Natural killer cell (primary cell): ENCODE measurements around the gene OR2V2. TPM values are rescaled to one million over a fixed set of nuclear protein-coding genes. Genes with fewer than 3 reads are reported as not detected.

Source experiments
- ATAC-seq, 3 donors: fragments of 150-1000 bp in 2 of 3; fragments of 200-7000 bp in 1 of 3; cut with Tn5 transposase; 1 replicate in 1 of 3; 2 replicates in 2 of 3; pipeline ENCODE4 v1.10.0; 2021; ENCODE audit warnings: mild to moderate bottlenecking in 2 of 3, moderate library complexity in 2 of 3
- DNase-seq, 2 donors: peaks; one replicate each; pipeline versions ENCODE4 v3.0.0 to v3.0.0-alpha.2; 2013 to 2021; ENCODE audit warnings: mixed read lengths in 1 of 2
- H3K27ac ChIP-seq: one replicate; pipeline ENCODE4 v1.5.1; 2013; ENCODE audit warnings: mild to moderate bottlenecking, low read length
- H3K27me3 ChIP-seq: one replicate; pipeline ENCODE4 v1.6.1; 2013; ENCODE audit warnings: low read length; ENCODE audit not compliant: control insufficient read depth, insufficient read depth
- H3K36me3 ChIP-seq: one replicate; pipeline ENCODE4 v1.6.1; 2013; ENCODE audit warnings: low read length; ENCODE audit not compliant: control insufficient read depth, insufficient read depth
- H3K4me1 ChIP-seq: one replicate; pipeline ENCODE4 v1.6.1; 2013; ENCODE audit warnings: low read length; ENCODE audit not compliant: control insufficient read depth, insufficient read depth
- H3K4me3 ChIP-seq: one replicate; pipeline ENCODE4 v1.5.1; 2013; ENCODE audit warnings: low read length
- H3K9me3 ChIP-seq: one replicate; pipeline ENCODE4 v1.6.1; 2013; ENCODE audit warnings: low read length; ENCODE audit not compliant: control insufficient read depth, insufficient read depth
- H3K27ac Mint-ChIP-seq, 2 donors: one replicate each; pipeline ENCODE4 v1.8.0; 2022; ENCODE audit warnings: mild to moderate bottlenecking in 2 of 2, mixed read lengths in 2 of 2, moderate library complexity in 1 of 2
- H3K27me3 Mint-ChIP-seq, 2 donors: one replicate each; pipeline ENCODE4 v1.8.0; 2022; ENCODE audit warnings: low read depth in 2 of 2, mixed read lengths in 2 of 2
- H3K36me3 Mint-ChIP-seq: one replicate; pipeline ENCODE4 v1.8.0; 2022; ENCODE audit warnings: mixed read lengths
- H3K4me1 Mint-ChIP-seq, 2 donors: one replicate each; pipeline ENCODE4 v1.8.0; 2022; ENCODE audit warnings: mixed read lengths in 2 of 2
- H3K4me3 Mint-ChIP-seq: one replicate; pipeline ENCODE4 v1.8.0; 2022; ENCODE audit warnings: mild to moderate bottlenecking, moderate library complexity, mixed read lengths
- H3K9me3 Mint-ChIP-seq, 2 donors: one replicate each; pipeline ENCODE4 v1.8.0; 2022; ENCODE audit warnings: mixed read lengths in 2 of 2
- WGBS: methylation state at CpG from one replicate; pipeline ENCODE4 v1.1.7; 2013; ENCODE audit warnings: missing lambda C conversion rate; ENCODE audit not compliant: insufficient coverage; 5-methylcytosine and 5-hydroxymethylcytosine counted together
- intact Hi-C: fragments of 100-400 bp; cut with micrococcal nuclease; formaldehyde crosslinking; loops from one replicate; pipeline ENCODE4 v1.14.2; 2022
- total RNA-seq, 4 donors: library from RNA; stranded (reverse); fragments of 120-200 nt in 1 of 4; gene quantifications; one replicate each; pipeline versions ENCODE4 v1.2.3 to v1.2.4, GENCODE V29; 2013 to 2022
- TF ChIP-seq, protein P1 (sequence below): fragments of 200-600 bp; IDR thresholded peaks from one replicate; pipeline ENCODE4 v1.8.0; 2022; ENCODE audit warnings: antibody characterized with exemption

The OR2V2 gene
- total RNA-seq, 3 donors from 2014 or later (not counting 1 experiment from before 2014, with no cell fraction given) = not detected

DNA sequence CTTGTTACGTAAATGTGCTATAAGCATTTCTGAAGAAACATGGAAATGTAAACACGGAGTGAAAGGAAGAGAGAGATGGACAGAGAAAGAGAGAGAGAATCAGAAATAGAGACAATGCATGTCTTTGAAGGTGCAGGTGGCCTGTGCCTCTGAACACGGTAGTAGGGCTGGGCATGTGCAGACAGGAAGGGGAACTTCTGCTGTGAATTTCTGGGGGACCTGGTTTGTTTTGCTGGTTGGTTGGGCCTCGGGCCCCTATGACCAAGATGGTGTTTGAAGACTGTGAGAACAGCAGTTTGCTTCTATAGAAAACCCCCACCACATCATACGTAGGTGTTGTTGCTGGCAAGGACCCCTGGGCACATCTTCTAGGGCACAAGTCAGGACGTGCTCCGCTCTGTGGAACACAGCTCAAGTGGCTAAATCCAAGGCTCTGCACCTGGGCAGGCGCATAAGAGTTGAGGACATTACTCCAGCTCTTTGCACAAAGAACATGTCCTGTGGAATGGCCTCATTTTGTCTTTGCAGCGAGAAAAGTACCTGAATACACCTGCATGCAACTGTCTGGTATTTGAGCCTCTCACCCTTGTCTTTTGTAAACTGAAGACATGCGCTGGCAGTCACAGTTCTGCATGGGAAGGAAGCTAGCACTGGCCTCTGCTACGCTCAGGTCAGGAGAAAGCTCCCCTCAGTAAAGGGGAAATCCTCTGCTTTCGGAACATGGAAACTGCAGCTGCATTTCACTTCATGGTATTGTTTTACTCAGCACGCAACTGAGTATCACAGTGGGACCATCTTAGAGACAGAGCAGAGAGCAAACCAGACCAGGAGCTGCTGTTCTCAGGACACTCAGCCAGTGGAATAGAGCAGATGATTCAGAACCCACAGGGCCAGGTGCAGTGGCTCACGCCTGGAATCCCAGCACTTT is 2.7 kb downstream of the OR2V2 start:
- Histone ChIP-seq H3K9me3 (no peaks in the 10 kb centered on the region), H3K27me3 (no peaks in the 10 kb centered on the region), H3K4me1 (no peaks in the 10 kb centered on the region), H3K27ac (no peak overlapping the region), H3K4me3 (no peak overlapping the region), H3K36me3 (no peaks in the 10 kb centered on the region)
- H3K27ac Mint-ChIP-seq = no peak overlapping the region
- 81% methylated on average over 13 of the region's 14 CpGs for WGBS
- peaks cover 0 to 3% of the 10 kb centered on the region in 2 donors for H3K4me1 Mint-ChIP-seq
- intact Hi-C loops = no loop called here
- no peaks in the 10 kb centered on the region for H3K9me3 Mint-ChIP-seq
- DNase-seq (no peak), ATAC-seq (no peak)
- TF ChIP-seq, protein P1, sequence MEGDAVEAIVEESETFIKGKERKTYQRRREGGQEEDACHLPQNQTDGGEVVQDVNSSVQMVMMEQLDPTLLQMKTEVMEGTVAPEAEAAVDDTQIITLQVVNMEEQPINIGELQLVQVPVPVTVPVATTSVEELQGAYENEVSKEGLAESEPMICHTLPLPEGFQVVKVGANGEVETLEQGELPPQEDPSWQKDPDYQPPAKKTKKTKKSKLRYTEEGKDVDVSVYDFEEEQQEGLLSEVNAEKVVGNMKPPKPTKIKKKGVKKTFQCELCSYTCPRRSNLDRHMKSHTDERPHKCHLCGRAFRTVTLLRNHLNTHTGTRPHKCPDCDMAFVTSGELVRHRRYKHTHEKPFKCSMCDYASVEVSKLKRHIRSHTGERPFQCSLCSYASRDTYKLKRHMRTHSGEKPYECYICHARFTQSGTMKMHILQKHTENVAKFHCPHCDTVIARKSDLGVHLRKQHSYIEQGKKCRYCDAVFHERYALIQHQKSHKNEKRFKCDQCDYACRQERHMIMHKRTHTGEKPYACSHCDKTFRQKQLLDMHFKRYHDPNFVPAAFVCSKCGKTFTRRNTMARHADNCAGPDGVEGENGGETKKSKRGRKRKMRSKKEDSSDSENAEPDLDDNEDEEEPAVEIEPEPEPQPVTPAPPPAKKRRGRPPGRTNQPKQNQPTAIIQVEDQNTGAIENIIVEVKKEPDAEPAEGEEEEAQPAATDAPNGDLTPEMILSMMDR = no peak
- no peaks in the 10 kb centered on the region for H3K36me3 Mint-ChIP-seq
- H3K4me3 Mint-ChIP-seq = no peak overlapping the region
- peaks cover 42 to 46% of the 10 kb centered on the region in 2 donors for H3K27me3 Mint-ChIP-seq

GRCh38 chr5:181151146-181151545 is 3.8 kb downstream of the OR2V2 start:
- Histone ChIP-seq H3K27me3 (no peaks in the 10 kb centered on the region), H3K36me3 (no peaks in the 10 kb centered on the region), H3K9me3 (no peaks in the 10 kb centered on the region), H3K27ac (no peak overlapping the region), H3K4me1 (no peaks in the 10 kb centered on the region), H3K4me3 (no peak overlapping the region)
- H3K36me3 Mint-ChIP-seq = no peaks in the 10 kb centered on the region
- H3K9me3 Mint-ChIP-seq = no peaks in the 10 kb centered on the region
- H3K27ac Mint-ChIP-seq = no peak overlapping the region
- intact Hi-C loops = no loop called here
- DNase-seq (no peak), ATAC-seq (no peak)
- TF ChIP-seq, protein P1 = no peak
- no peak overlapping the region for H3K4me3 Mint-ChIP-seq
- H3K4me1 Mint-ChIP-seq = peaks cover 0 to 4% of the 10 kb centered on the region in 2 donors
- H3K27me3 Mint-ChIP-seq = peaks cover 42 to 46% of the 10 kb centered on the region in 2 donors
- WGBS = 50% methylated on average over 9 of the region's 9 CpGs

DNA sequence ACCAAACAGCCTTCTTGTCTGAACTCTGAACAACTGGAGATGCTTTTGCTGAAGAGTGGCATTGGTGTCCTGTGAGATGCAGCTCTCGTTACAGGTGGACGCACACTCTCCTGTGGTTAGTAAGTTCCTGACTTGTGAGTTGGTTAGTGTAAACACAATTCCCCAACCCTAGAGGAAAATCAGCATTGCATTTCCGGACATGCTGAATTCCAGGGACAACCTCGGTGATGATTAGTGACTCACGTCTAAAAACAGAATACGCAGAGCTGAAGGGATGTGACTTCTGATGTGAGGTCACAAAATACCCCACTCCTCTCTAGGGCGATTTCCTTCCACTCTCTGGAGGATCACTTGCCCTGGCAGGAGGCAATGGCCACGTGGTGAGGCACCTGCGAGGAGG is 5.0 kb downstream of the OR2V2 start:
- 83% methylated on average over 9 of the region's 9 CpGs for WGBS
- ATAC-seq (no peak), DNase-seq (no peak)
- Mint-ChIP-seq H3K9me3 (no peaks in the 10 kb centered on the region), H3K4me1 (peaks cover 0 to 4% of the 10 kb centered on the region in 2 donors), H3K36me3 (no peaks in the 10 kb centered on the region), H3K27ac (no peak overlapping the region), H3K27me3 (peaks cover 35 to 36% of the 10 kb centered on the region in 2 donors), H3K4me3 (no peak overlapping the region)
- H3K27me3 ChIP-seq = no peaks in the 10 kb centered on the region
- H3K36me3 ChIP-seq = no peaks in the 10 kb centered on the region
- H3K4me3 ChIP-seq = no peak overlapping the region
- H3K9me3 ChIP-seq = no peaks in the 10 kb centered on the region
- TF ChIP-seq, protein P1 = no peak
- no peaks in the 10 kb centered on the region for H3K4me1 ChIP-seq
- no peak overlapping the region for H3K27ac ChIP-seq
- intact Hi-C loops = no loop called here
